Measurements from ENCODE around the gene SART1.

DNA sequence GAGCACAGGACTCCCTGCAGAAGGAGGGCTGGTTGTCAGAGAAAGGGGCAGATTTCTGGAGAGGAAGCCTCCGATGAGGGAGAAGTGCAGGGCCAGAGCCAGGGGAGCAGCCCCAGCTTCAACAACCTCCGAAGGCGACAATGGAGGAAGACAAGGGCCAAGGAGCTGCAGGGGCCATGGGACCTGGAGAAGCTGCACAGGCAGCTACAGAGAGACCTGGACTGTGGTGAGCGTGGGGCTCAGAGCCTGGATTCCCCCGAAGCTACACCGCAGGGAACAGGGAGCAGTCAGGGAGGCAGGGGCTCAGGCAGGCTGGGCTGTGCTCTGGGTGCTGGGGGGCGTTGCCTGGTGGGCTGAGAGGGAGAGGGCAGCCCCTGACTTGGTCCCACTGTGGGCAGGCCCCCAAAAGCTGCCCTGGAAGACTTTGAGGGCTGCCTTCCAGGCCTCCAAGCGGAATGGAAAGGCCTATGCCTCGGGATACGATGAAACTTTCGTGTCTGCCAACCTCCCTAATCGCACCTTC lies 13.9 kb upstream of the SART1 start:
- TF ChIP-seq, protein P1, sequence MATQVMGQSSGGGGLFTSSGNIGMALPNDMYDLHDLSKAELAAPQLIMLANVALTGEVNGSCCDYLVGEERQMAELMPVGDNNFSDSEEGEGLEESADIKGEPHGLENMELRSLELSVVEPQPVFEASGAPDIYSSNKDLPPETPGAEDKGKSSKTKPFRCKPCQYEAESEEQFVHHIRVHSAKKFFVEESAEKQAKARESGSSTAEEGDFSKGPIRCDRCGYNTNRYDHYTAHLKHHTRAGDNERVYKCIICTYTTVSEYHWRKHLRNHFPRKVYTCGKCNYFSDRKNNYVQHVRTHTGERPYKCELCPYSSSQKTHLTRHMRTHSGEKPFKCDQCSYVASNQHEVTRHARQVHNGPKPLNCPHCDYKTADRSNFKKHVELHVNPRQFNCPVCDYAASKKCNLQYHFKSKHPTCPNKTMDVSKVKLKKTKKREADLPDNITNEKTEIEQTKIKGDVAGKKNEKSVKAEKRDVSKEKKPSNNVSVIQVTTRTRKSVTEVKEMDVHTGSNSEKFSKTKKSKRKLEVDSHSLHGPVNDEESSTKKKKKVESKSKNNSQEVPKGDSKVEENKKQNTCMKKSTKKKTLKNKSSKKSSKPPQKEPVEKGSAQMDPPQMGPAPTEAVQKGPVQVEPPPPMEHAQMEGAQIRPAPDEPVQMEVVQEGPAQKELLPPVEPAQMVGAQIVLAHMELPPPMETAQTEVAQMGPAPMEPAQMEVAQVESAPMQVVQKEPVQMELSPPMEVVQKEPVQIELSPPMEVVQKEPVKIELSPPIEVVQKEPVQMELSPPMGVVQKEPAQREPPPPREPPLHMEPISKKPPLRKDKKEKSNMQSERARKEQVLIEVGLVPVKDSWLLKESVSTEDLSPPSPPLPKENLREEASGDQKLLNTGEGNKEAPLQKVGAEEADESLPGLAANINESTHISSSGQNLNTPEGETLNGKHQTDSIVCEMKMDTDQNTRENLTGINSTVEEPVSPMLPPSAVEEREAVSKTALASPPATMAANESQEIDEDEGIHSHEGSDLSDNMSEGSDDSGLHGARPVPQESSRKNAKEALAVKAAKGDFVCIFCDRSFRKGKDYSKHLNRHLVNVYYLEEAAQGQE (IDR thresholded peaks at IDR 0.05; ENCODE audit: insufficient read depth in 1 of 2, low read depth in 2 of 2, low read length in 2 of 2) = no peak
- no peak for TF ChIP-seq POLR2AphosphoS5 (IDR thresholded peaks at IDR 0.05; ENCODE audit: low read depth, low read length)

All from PFSK-1 (cell line).